Inferior parietal cortex (tissue), 1 donor: Measurements from ENCODE around the gene REEP1.
"Not testable (repeated sequence)": the region's sequence is repeated elsewhere in the genome, so short reads cannot be mapped to it uniquely, and the experiment has no call there.

ENCODE experiments used
- DNase-seq: peaks from one replicate; pipeline ENCODE4 v3.0.0-alpha.2; 2016; ENCODE audit errors: extremely low spot score

Gene REEP1

GRCh38 chr2:86243950-86244733 is 93.3 kb downstream of the REEP1 start:
- no peak for DNase-seq

- DNase-seq: no peak
These were observed 94.2 kb downstream of the REEP1 start for GRCh38 chr2:86243272-86243671.

- no peak for DNase-seq
These were observed 95.8 kb downstream of the REEP1 start for GRCh38 chr2:86241611-86242010.

GRCh38 chr2:86240251-86240650 is 97.2 kb downstream of the REEP1 start:
- DNase-seq: no peak

GRCh38 chr2:86239745-86240144 is 97.7 kb downstream of the REEP1 start:
- DNase-seq: no peak

- no peak for DNase-seq
These were observed 98.1 kb downstream of the REEP1 start for GRCh38 chr2:86239326-86239725.

- no peak for DNase-seq
These were observed 99.1 kb downstream of the REEP1 start for GRCh38 chr2:86238354-86238753.

GRCh38 chr2:86237172-86237571 is 100.3 kb downstream of the REEP1 start:
- no peak for DNase-seq

GRCh38 chr2:86235196-86235980 is 102.0 kb downstream of the REEP1 start:
- no peak for DNase-seq

- DNase-seq: no peak
These were observed 102.8 kb downstream of the REEP1 start for GRCh38 chr2:86234563-86235131.

- no peak for DNase-seq
These were observed 104.0 kb downstream of the REEP1 start for GRCh38 chr2:86233436-86233835.

- DNase-seq: no peak
These were observed 104.5 kb downstream of the REEP1 start for GRCh38 chr2:86232910-86233309.

- DNase-seq: no peak
These were observed 105.0 kb downstream of the REEP1 start for GRCh38 chr2:86232373-86232784.

GRCh38 chr2:86231680-86232372 is 105.6 kb downstream of the REEP1 start:
- no peak for DNase-seq

- no peak for DNase-seq
These were observed 106.5 kb downstream of the REEP1 start for GRCh38 chr2:86230961-86231360.

- no peak for DNase-seq
These were observed 108.2 kb downstream of the REEP1 start for GRCh38 chr2:86229221-86229620.

- DNase-seq: not testable (repeated sequence)
These were observed 108.9 kb downstream of the REEP1 start for GRCh38 chr2:86228574-86228973.

- no peak for DNase-seq
These were observed 109.7 kb downstream of the REEP1 start for GRCh38 chr2:86227685-86228084.

GRCh38 chr2:86226636-86227520 is 110.5 kb downstream of the REEP1 start:
- DNase-seq: no peak

GRCh38 chr2:86226070-86226469 is 111.4 kb downstream of the REEP1 start:
- no peak for DNase-seq

- no peak for DNase-seq
These were observed 111.8 kb downstream of the REEP1 start for GRCh38 chr2:86225581-86225980.
